Endothelial cell of umbilical vein (primary cell): ENCODE measurements around the gene MAT1A. TPM values are rescaled to one million over a fixed set of nuclear protein-coding genes. Genes with fewer than 3 reads are reported as not detected.
"Not testable (repeated sequence)": the region's sequence is repeated elsewhere in the genome, so short reads cannot be mapped to it uniquely, and the experiment has no call there.

Experiments used
- BruUV-seq: library from RNA; stranded (reverse); fragments of 400-500 nt; replicated peaks from 2 replicates; lab custom pipeline; 2021; lab: Mats Ljungman, UMichigan
- CTCF ChIA-PET: fragments of 300-600, 350-600 bp; sonication (Branson Sonifier 250); formaldehyde crosslinking; loops from one replicate; lab custom pipeline; 2021; ENCODE audit warnings: antibody characterized with exemption, inconsistent platforms; lab: Charles Lee
- POLR2A ChIA-PET: fragments of 300-600, 350-600 bp; sonication (Branson Sonifier 250); formaldehyde crosslinking; loops from one replicate; lab custom pipeline; 2021; ENCODE audit warnings: antibody characterized with exemption, inconsistent platforms; lab: Charles Lee
- DNase-seq: peaks from one replicate; pipeline ENCODE4 v3.0.0-alpha.2; 2011; ENCODE audit warnings: low read depth, low spot score
- FAIRE-seq: peaks from 2 replicates; lab custom pipeline; 2011; peaks lifted over from hg19 to GRCh38; lab: Jason Lieb, UNC
- H2AFZ ChIP-seq: 2 replicates; pipeline ENCODE4 v1.6.0; 2012; ENCODE audit warnings: low read depth, low read length, control low read depth, inconsistent platforms
- H3K27ac ChIP-seq: 2 replicates; pipeline ENCODE4 v1.5.1; 2011; ENCODE audit warnings: low read depth, mild to moderate bottlenecking, control low read depth, low read length, moderate library complexity; ENCODE audit not compliant: insufficient read depth
- H3K27me3 ChIP-seq, 2 experiments: 2 replicates each; pipeline versions ENCODE4 v1.6.0 to v1.6.1; 2011; ENCODE audit warnings: low read length in 2 of 2, mixed read lengths in 1 of 2; ENCODE audit not compliant: control insufficient read depth in 2 of 2, insufficient read depth in 2 of 2
- H3K36me3 ChIP-seq, 2 experiments: 2 replicates in 1 of 2; 3 replicates in 1 of 2; pipeline ENCODE4 v1.5.1; 2011; ENCODE audit warnings: low read length in 2 of 2, mild to moderate bottlenecking in 1 of 2, moderate library complexity in 1 of 2; ENCODE audit not compliant: control insufficient read depth in 2 of 2, insufficient read depth in 2 of 2; ENCODE audit errors: extremely low read depth in 1 of 2
- H3K4me1 ChIP-seq: 3 replicates; pipeline ENCODE4 v1.5.1; 2011; ENCODE audit warnings: mild to moderate bottlenecking, low read length; ENCODE audit not compliant: control insufficient read depth, insufficient read depth; ENCODE audit errors: extremely low read depth
- H3K4me2 ChIP-seq: 2 replicates; pipeline ENCODE4 v1.6.1; 2011; ENCODE audit warnings: low read length, control low read depth, mixed read lengths; ENCODE audit not compliant: insufficient read depth
- H3K4me3 ChIP-seq, 3 experiments: fragments of 200-600 bp in 1 of 3; sonication (generic), shearing (Covaris generic) in 1 of 3; replicated peaks in 1 of 3; 2 replicates each; pipeline ENCODE4 v1.5.1; 2011 to 2016; ENCODE audit warnings: control low read depth in 3 of 3, low read length in 3 of 3, mild to moderate bottlenecking in 2 of 3, inconsistent platforms in 1 of 3, low read depth in 1 of 3, moderate library complexity in 1 of 3; ENCODE audit not compliant: insufficient read depth in 1 of 3
- H3K79me2 ChIP-seq: 2 replicates; pipeline ENCODE4 v1.6.0; 2012; ENCODE audit warnings: low read length, inconsistent platforms; ENCODE audit not compliant: control insufficient read depth, insufficient read depth
- H3K9ac ChIP-seq: replicated peaks from 2 replicates; pipeline ENCODE3; 2011; ENCODE audit warnings: low read length, control low read depth; ENCODE audit not compliant: insufficient read depth; ENCODE audit errors: extremely low read depth
- H3K9me1 ChIP-seq: replicated peaks from 3 replicates; pipeline ENCODE4 v1.6.0; 2011; ENCODE audit warnings: mild to moderate bottlenecking, low read length; ENCODE audit not compliant: control insufficient read depth, insufficient read depth; ENCODE audit errors: extremely low read depth
- H3K9me3 ChIP-seq: replicated peaks from 2 replicates; pipeline ENCODE4 v1.5.1; 2012; ENCODE audit warnings: low read length, inconsistent platforms; ENCODE audit not compliant: control insufficient read depth, insufficient read depth
- H4K20me1 ChIP-seq: replicated peaks from 2 replicates; pipeline ENCODE3; 2011; ENCODE audit warnings: mild to moderate bottlenecking, low read length; ENCODE audit not compliant: control insufficient read depth, insufficient read depth; ENCODE audit errors: extremely low read depth
- CTCF ChIP-seq, 2 donors: IDR thresholded peaks; 1 replicate in 1 of 2; 2 replicates in 1 of 2; pipeline ENCODE4 v1.5.1; 2011; ENCODE audit warnings: low read length in 2 of 2, mild to moderate bottlenecking in 2 of 2, moderate library complexity in 2 of 2, control low read depth in 1 of 2, inconsistent platforms in 1 of 2, low read depth in 1 of 2; ENCODE audit not compliant: insufficient read depth in 1 of 2; ENCODE audit errors: extremely low read depth in 1 of 2
- EZH2 ChIP-seq: IDR thresholded peaks from 2 replicates; pipeline ENCODE4 v1.6.1; 2012; ENCODE audit warnings: borderline replicate concordance, low read depth, mild to moderate bottlenecking, moderate library complexity, low read length, inconsistent platforms; ENCODE audit not compliant: severe bottlenecking
- FOS ChIP-seq: IDR thresholded peaks from 2 replicates; pipeline ENCODE4 v1.6.1; 2011; ENCODE audit warnings: mild to moderate bottlenecking, low read length, moderate library complexity, borderline replicate concordance; ENCODE audit not compliant: insufficient read depth
- GATA2 ChIP-seq: IDR thresholded peaks from 2 replicates; pipeline ENCODE4 v1.7.0; 2011; ENCODE audit warnings: low read depth, mild to moderate bottlenecking, moderate library complexity, mixed read lengths, low read length; ENCODE audit not compliant: insufficient read length, insufficient read depth
- JUN ChIP-seq: IDR thresholded peaks from 2 replicates; pipeline ENCODE4 v1.6.1; 2011; ENCODE audit warnings: borderline replicate concordance, low read depth; ENCODE audit not compliant: insufficient read length, insufficient read depth
- MAX ChIP-seq: IDR thresholded peaks from 2 replicates; pipeline ENCODE4 v1.6.1; 2011; ENCODE audit not compliant: insufficient read depth, insufficient read length
- MYC ChIP-seq: IDR thresholded peaks from one replicate; pipeline ENCODE4 v1.6.1; 2011; ENCODE audit warnings: mild to moderate bottlenecking, low read depth, low read length
- POLR2A ChIP-seq: IDR thresholded peaks from 2 replicates; pipeline ENCODE4 v1.6.1; 2012; ENCODE audit warnings: low read depth, mild to moderate bottlenecking, control low read depth, low read length
- POLR2AphosphoS5 ChIP-seq: IDR thresholded peaks from 2 replicates; pipeline ENCODE4 v1.6.1; 2012; ENCODE audit warnings: low read depth, mild to moderate bottlenecking, control low read depth, low read length, moderate library complexity; ENCODE audit not compliant: insufficient read depth
- dilution Hi-C: fragments of 300-500 bp; cut with MboI; formaldehyde crosslinking; loops from one replicate; pipeline ENCODE4 v1.15.0; 2019; ENCODE audit warnings: low sequenced_read_pairs; ENCODE audit not compliant: extremely low pct_ligation_motif_present
- intact Hi-C: fragments of 100-400 bp; cut with micrococcal nuclease; formaldehyde crosslinking; loops from one replicate; pipeline ENCODE4 v1.10.0; 2022
- polyA plus RNA-seq, 4 experiments: library from polyadenylated mRNA; depleted of rRNA in 3 of 4; stranded (reverse) in 3 of 4; unstranded in 1 of 4; fragments of >200 nt; gene quantifications; 2 replicates each; pipeline versions ENCODE4 v1.2.1 to v1.2.3, GENCODE V29; 2011 to 2012; ENCODE audit warnings: missing spikeins in 1 of 4
- total RNA-seq: library from RNA; stranded (reverse); gene quantifications from 2 replicates; pipeline ENCODE4 v1.2.3, GENCODE V29; 2021

MAT1A gene
- total and polyA plus RNA-seq, 2 donors (not counting 3 experiments of a cell fraction or from before 2014, with no cell fraction given) = not detected

GRCh38 chr10:80252296-80252887, 37.1 kb downstream of the MAT1A start:
- Histone ChIP-seq H3K9me1 (no peaks in the 10 kb centered on the region), H3K4me2 (no peak overlapping the region), H3K9ac (no peak overlapping the region), H3K36me3 (no peaks in the 10 kb centered on the region), H4K20me1 (no peaks in the 10 kb centered on the region), H3K79me2 (no peaks in the 10 kb centered on the region), H3K27me3 (peaks cover 0 to 4% of the 10 kb centered on the region in 2 experiments), H3K4me3 (no peak overlapping the region), H2AFZ (no peak overlapping the region), H3K4me1 (no peaks in the 10 kb centered on the region), H3K9me3 (no peaks in the 10 kb centered on the region), H3K27ac (no peak overlapping the region)
- dilution Hi-C loops = no loop called here
- no TSS peak for BruUV-seq
- FAIRE-seq (no peak), DNase-seq (no peak)
- intact Hi-C loops = no loop called here
- CTCF ChIA-PET = interaction anchor here (0.8 to 1.7 kb wide), 3 partner anchors 108 to 715 kb away, joined by 3 read pairs; no protein-coding TSS in a partner anchor
- TF ChIP-seq EZH2 = no peak
- no peak for TF ChIP-seq JUN
- no peak for TF ChIP-seq MYC
- TF ChIP-seq POLR2AphosphoS5 = no peak
- TF ChIP-seq FOS = no peak
- no peak for TF ChIP-seq MAX
- no peak for TF ChIP-seq CTCF (IDR thresholded peaks at IDR 0.05; ENCODE audit: extremely low read depth in 1 of 2, insufficient read depth in 1 of 2, low read depth in 1 of 2, low read length in 2 of 2)
- no peak for TF ChIP-seq POLR2A
- no peak for TF ChIP-seq GATA2
- POLR2A ChIA-PET = no interaction called here

GRCh38 chr10:80251703-80252280, 37.7 kb downstream of the MAT1A start:
- H3K4me3 ChIP-seq, BruUV-seq, H3K36me3 ChIP-seq, H2AFZ ChIP-seq, H3K27ac ChIP-seq, H3K27me3 ChIP-seq, H3K9me3 ChIP-seq, POLR2A ChIA-PET, H3K9ac ChIP-seq, H3K9me1 ChIP-seq, FAIRE-seq, dilution Hi-C loops, H3K4me1 ChIP-seq, DNase-seq, H3K79me2 ChIP-seq, intact Hi-C loops, H4K20me1 ChIP-seq, H3K4me2 ChIP-seq: not testable (repeated sequence)
- CTCF ChIA-PET = interaction anchor here (0.8 to 1.7 kb wide), 2 partner anchors 107 to 715 kb away, joined by 3 read pairs; no protein-coding TSS in a partner anchor
